Measurements from ENCODE around the gene HYAL3. TPM values are rescaled to one million over a fixed set of nuclear protein-coding genes. Genes with fewer than 3 reads are reported as not detected.

Gene HYAL3
- total RNA-seq (2014; rRNA removed; shearing (Covaris generic)) = 13.0 and 15.1 TPM in 2 replicates
- polyA plus RNA-seq (2014; cell fraction: nucleus; rRNA removed) = 12.4 and 15.8 TPM in 2 replicates

DNA sequence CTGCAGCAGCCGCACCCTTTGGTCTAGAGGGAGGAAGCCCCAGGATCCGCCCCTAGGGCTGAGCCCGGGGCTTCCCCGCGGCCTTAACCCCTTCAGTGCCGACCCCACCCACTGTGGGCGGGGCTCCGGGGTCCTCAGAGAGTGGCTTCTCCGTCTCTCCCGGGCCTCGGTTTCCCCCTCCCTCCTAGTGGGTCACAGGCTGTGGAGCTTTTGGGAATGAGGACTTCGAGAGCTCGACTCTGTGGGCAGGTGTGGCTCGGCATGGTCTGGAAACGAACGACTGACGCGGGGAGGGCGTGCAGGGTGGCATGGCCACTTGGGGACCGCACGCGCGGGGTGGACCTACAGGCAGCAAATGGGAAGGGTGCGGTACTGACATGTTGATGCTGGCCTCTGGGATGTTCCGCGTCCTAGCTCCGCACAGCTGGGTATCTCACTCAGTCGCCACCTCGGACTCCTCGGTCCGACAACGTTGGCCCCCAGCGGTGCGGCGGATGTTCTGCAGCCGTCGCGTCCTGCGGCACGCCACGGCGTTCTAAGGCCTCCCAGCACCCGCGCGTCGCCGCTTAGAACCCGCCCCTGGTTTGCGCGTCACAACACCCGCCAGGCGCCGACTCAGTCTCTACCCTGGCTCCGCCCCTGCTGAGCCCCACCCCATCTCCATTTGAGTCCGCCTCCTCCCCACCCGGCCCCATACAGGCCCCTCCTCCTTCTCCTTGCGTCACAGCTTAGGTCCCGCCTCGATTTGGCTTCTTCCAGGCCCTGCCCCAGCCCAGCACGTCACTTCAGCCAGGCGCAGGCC, at the start of gene HYAL3, which contains the start of gene NAA80:
Gene HYAL3 (minus strand): TSS at position 570 of the 802 bp plus-strand sequence. CDS start 3,803 bp downstream, outside the sequence.
Gene NAA80 (minus strand): TSS at position 570 of the 802 bp plus-strand sequence. CDS start 1,942 bp downstream, outside the sequence.
- DNase-seq (ENCODE audit: extremely low read depth, low read depth) = peak; percentile 98

DNA sequence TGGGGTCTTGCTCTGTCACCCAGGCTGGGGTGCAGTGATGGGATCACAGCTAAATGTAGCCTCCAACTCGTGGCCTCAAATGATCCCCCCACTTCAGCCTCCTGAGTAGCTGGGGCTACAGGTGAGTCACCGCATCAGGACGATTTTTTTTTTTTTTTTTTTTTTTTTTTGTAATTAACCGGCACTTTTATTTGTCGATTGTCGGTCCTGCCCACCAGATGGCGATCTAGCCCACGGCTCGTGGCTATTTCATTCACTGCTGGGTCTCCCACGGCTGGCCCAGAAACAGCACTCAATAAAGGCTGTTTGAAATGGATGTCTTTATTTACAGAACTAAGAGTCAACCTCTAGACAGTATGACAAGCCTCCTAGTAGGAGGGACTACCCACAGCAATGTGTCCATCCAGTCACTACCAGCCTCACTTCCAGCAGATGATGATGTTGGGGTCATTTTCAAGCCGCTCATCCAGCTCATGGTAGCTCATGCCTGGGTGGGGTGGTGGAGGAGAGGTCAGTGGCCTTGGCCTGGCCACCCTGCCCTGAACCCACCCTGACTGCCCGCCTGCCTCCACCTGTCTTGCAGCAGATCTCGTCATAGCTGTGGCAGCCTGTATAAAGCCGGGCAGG, 48.1 kb upstream of the HYAL3 start:
- DNase-seq (ENCODE audit: extremely low read depth, low read depth) = peak; percentile 56

GRCh38 chr3:50345586-50346234, 46.5 kb upstream of the HYAL3 start, which contains the start of gene ZMYND10:
TSS of gene ZMYND10 (minus strand) at chr3:50345732. CDS start at chr3:50345579, 153 bp downstream.
- no peak for DNase-seq (ENCODE audit: extremely low read depth, low read depth)

DNA sequence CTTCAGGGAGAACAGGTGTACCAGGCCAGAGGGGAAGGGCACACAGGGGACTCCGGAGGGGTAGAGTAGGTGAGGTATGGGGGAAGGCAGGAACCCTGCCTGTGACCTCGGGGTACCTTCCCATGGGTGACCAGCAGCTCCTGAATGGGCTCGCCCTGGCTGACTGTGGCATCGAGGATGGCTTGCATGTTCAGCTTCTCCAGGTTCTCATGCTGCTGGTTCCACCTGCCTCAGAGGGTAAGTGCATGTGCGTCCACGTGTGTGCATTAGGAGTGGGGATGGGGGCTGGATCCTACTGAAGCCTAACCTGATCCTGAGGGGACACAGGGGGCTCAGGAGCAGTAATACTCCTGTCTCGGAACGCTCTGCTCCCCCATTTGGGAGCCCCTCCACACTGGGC, 45.8 kb upstream of the HYAL3 start:
- no peak for DNase-seq (ENCODE audit: extremely low read depth, low read depth)

GRCh38 chr3:50342813-50343633, 43.8 kb upstream of the HYAL3 start:
- DNase-seq (ENCODE audit: extremely low read depth, low read depth) = no peak

DNA sequence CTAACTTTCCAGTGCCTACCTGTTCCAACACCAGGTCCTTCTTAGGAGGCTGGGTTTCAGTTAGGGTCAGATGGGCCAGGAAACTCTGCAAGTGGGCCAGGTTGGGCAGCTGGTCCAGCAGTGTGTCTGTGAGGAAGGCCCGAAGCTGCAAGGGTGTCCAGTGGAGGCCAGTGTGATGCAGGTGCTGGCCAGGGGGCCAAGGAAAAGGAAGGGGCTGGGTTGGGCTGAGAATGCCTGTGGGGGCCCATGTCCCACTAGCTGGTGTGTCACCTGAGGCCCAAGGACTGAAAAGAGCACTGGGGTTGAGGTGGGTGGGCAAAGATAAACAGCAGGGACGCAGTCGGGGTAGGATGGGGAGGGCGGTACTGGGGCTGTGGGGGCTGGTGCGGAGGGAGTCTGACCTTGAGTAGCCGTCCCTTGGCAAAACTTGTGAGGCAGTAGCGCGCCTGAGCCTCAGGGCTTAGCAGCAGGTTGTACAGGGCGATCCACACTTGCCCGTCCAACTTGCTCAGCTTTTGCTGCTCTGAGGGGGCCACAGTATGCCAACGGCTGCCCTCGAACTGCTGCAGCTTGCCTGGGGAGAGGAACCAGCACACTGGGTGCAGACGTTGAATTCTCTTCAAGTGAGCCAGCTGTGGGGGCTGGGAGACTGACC, 42.9 kb upstream of the HYAL3 start:
- DNase-seq (ENCODE audit: extremely low read depth, low read depth) = no peak

GRCh38 chr3:50341537-50341936, 42.3 kb upstream of the HYAL3 start:
- DNase-seq (ENCODE audit: extremely low read depth, low read depth) = no peak

GRCh38 chr3:50340448-50341329, 41.5 kb upstream of the HYAL3 start, which contains the start of gene RASSF1:
TSS of gene RASSF1 (minus strand) at chr3:50340836. CDS start at chr3:50340805, 31 bp downstream.
- DNase-seq (ENCODE audit: extremely low read depth, low read depth) = no peak

DNA sequence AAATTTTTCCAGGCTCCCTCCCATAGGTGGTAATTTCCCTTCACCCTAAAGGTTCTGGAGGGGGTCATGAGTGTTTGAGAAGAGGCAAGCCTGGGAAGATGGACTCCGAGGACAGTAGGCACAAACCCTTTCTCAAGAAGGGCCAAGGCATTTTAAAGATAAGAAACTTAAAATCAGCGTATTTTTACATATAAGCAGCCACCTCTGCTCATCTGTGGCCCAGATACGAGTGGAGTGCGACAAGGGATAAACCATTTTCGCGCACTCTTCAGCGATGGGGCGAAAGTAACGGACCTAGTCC, 40.9 kb upstream of the HYAL3 start:
- DNase-seq (ENCODE audit: extremely low read depth, low read depth) = no peak

DNA sequence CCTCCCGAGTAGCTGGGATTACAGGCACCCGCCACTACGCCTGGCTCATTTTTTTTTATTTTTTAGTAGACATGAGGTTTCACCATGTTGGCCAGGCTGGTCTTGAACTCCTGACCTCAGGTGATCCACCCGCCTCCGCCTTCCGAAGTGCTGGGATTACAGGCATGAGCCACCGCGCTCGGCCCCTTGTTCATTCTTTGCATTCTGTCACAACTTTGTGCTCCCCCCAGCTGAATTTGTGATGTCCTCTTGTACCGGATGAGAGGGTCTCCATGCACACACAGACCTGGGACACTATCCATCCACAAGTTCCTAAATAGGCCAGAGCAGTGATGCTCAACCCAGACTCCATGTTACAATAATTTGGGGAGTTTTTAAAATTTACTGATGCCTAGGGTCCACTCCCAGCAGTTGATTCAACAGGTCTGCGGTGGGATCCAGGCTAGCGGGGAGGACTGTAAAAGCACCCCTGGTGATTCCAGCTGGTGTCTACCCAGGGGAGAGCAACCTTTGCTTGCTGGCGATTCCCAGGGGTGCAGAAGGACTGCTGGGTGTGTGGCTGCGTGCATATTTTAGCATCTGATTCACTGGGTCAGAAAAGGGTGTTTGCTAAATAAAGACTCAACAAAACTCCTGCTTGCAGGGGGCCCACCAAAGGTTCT, 40.4 kb upstream of the HYAL3 start:
- no peak for DNase-seq (ENCODE audit: extremely low read depth, low read depth)

DNA sequence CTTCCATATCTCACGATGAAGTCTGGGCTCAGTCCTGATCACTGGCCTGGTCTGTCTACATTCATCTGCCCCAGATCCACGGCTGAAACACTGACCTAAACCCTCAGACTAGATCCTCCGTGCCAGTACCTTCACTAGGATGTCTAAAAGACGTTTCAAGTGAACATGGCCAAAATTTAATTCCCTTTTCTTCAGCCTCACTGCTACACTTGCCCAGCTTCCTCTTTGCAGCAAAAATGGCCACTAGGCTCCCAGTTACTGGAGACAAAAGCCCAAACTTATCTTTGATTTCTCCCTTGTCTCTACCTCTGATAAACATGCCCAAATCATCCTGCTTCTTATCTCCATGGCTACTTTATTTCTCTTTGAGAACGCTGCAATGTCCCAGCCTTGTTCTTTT, 39.8 kb upstream of the HYAL3 start:
- DNase-seq (ENCODE audit: extremely low read depth, low read depth) = no peak

DNA sequence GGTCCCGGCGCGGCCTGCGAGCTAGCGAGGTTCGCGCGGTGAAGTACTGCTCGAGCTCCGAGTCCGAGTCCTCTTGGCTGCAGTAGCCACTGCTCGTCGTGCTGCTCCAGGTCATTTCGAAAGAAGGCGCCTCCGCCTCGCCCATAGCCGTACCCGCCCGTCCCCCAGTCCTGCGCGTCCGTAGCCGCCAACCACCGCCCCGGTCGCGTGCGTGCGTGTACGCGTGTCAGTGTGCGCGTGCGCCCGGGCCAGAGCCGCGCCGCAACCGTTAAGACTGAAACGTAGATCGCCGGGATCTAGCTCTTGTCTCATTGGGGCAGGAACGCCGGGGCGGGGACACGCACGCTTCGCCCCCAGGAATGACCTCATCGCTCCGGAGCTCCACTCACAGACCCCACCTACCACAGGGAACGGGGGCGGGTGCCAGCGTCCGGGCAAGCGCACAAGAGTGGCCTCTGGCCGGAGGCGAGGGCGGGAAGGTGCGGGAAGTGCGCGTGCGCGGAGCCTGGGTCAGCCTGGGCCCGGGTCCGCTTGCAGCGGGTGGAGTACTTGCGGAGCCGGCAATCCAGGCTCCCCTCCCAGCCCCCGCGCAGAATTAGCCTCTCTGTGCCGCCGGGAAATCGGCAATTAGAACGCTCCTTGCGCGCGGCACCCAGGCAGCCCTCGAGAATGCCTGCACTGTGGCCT, 38.1 kb upstream of the HYAL3 start:
- peak; percentile 97 for DNase-seq (ENCODE audit: extremely low read depth, low read depth)

DNA sequence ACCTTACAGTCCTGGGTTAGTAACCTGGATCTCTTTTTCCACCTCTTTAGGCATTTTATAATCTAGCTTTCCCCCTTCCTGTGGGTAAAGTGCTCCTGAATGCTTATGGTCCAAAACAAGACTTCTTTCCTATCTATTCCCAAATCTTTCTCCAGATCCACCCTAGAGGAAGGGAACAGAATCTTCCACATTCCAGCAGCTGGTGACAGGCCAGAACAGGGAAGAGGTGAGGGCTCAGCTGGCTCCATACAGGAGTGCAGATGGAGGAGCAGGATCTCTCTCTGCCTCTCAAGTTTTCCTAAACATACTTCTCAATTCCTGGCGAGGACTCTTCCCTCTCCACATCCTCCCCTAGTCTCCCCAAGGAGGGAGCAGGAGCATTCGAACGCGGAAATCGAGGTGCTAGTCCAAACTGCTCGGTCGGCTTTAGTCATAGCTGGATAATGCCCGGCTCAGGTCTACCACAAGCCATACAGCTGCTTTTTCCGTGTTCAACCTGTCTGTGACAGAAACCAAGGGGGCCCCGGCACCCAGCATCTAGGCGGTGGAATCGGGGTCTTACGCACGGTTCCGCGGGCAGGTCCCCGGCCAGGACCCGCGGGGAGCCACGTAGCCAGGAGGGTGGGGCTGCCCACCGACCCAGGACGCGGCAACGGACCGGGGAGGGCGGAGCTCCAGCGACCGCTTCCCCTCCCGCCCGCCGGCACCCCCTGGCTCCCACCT, 37.4 kb upstream of the HYAL3 start:
- DNase-seq (ENCODE audit: extremely low read depth, low read depth) = no peak

DNA sequence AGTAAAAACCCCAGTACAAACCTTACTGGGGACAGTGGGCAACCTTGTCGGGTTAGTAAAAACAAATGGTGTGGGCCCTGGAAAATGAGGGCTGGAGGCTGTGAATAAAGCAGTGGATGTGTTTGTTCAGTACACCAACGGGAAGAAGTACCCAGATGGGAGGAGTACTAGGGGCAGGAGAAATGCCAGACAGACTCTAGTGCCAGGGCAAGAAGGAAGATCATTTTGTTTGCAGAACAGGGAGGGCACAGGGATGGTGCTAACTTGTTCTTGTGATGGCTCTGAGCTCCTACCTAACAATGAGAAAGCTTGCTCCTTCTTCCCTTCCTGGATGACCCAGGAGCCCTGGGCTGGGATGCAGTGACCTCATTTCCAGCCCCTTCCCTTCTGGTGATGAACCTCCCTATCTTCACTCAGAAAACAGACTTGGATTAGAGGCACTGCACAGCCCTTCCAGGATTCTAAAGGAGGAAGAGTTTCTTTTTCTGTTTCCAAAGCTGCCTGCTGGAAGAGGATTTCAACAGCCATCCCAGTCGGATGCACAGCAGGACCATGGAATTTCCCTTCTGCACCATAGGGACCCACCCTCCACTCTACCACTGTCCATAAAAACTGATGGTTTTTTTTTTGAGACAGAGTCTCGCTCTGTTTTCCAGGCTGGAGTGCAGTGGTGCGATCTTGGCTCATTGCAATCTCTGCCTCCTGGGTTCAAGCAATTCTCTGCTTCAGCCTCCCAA, 35.3 kb upstream of the HYAL3 start:
- DNase-seq (ENCODE audit: extremely low read depth, low read depth) = no peak

- DNase-seq (ENCODE audit: extremely low read depth, low read depth) = peak; percentile 81
Observed at GRCh38 chr3:50333744-50334328, 34.6 kb upstream of the HYAL3 start.

- no peak for DNase-seq (ENCODE audit: extremely low read depth, low read depth)
Observed at GRCh38 chr3:50331364-50331907, 32.2 kb upstream of the HYAL3 start.

Data from NCI-H460 (cell line).